ENCODE results near the gene YOD1. TPM values are rescaled to one million over a fixed set of nuclear protein-coding genes. Genes with fewer than 3 reads are reported as not detected.

Gene YOD1
- total and polyA plus RNA-seq, 2 donors (not counting 3 experiments of a cell fraction or from before 2014, with no cell fraction given), result 1.2 to 5.9 TPM

DNA sequence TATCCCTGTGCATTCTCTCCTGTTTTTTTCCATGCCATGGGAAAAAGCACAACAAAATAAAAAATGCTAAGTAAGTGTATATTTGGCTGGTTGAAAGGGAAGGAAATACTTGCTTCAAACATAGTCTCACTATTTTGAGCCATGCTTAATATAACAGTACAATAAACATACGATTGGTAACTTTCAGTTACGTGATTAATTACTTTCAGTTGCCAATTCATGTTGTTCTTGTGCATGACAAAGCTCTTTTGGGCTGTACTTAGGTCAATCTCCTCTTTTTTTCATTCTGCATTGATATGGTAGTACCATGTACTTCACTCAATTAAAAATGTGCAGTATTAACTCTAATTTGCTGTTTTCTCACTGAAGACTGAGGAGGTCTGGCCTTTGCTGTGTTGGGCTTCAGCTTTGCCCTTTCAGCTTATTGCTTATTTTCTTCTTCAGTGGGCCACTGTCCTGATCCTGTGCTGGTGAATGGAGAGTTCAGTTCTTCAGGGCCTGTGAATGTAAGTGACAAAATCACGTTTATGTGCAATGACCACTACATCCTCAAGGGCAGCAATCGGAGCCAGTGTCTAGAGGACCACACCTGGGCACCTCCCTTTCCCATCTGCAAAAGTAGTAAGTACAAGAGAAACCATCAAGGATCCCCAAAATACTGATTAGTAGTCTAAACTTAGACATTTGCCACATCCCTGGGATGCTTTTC is 40.3 kb upstream of the YOD1 start:
- H3K9me3 ChIP-seq (replicated peaks; ENCODE audit: control insufficient read depth, insufficient read depth, low read length), result no peaks in the 10 kb centered on the region
- POLR2A ChIA-PET, result no interaction called here
- H4K20me1 ChIP-seq (replicated peaks; ENCODE audit: control insufficient read depth, extremely low read depth, insufficient read depth, low read length), result no peaks in the 10 kb centered on the region
- no peak overlapping the region for H3K4me3 ChIP-seq (replicated peaks in 1 of 3; ENCODE audit: insufficient read depth in 1 of 3, low read depth in 1 of 3, low read length in 3 of 3)
- dilution Hi-C loops (cut with MboI; ENCODE audit: extremely low pct_ligation_motif_present, low sequenced_read_pairs) (no loop called here), intact Hi-C loops (cut with micrococcal nuclease) (no loop called here)
- no peaks in the 10 kb centered on the region for H3K79me2 ChIP-seq (ENCODE audit: control insufficient read depth, insufficient read depth, low read length)
- H3K4me1 ChIP-seq (ENCODE audit: control insufficient read depth, extremely low read depth, insufficient read depth, low read length), result no peaks in the 10 kb centered on the region
- H3K9me1 ChIP-seq (replicated peaks; ENCODE audit: control insufficient read depth, extremely low read depth, insufficient read depth, low read length), result no peaks in the 10 kb centered on the region
- BruUV-seq (replicated peaks), result no TSS peak
- CTCF ChIA-PET, result interaction anchor here (1.2 to 4.7 kb wide), 3 partner anchors 192 to 314 kb away, joined by 3 to 18 read pairs (median 4); no protein-coding TSS in a partner anchor
- no peaks in the 10 kb centered on the region for H3K36me3 ChIP-seq (ENCODE audit: control insufficient read depth in 2 of 2, extremely low read depth in 1 of 2, insufficient read depth in 2 of 2, low read length in 2 of 2)
- H3K27ac ChIP-seq (ENCODE audit: insufficient read depth, low read depth, low read length), result no peak overlapping the region
- FAIRE-seq (no peak), DNase-seq (ENCODE audit: low read depth, low spot score) (no peak)
- H3K27me3 ChIP-seq (ENCODE audit: control insufficient read depth in 2 of 2, insufficient read depth in 2 of 2, low read length in 2 of 2), result peaks cover 0 to under 1% of the 10 kb centered on the region in 2 experiments
- no peak overlapping the region for H3K4me2 ChIP-seq (ENCODE audit: insufficient read depth, low read length)
- no peak overlapping the region for H3K9ac ChIP-seq (replicated peaks; ENCODE audit: extremely low read depth, insufficient read depth, low read length)
- TF ChIP-seq, protein P1, sequence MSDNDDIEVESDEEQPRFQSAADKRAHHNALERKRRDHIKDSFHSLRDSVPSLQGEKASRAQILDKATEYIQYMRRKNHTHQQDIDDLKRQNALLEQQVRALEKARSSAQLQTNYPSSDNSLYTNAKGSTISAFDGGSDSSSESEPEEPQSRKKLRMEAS (IDR thresholded peaks at IDR 0.05; ENCODE audit: insufficient read depth, insufficient read length), result no peak
- TF ChIP-seq JUN (IDR thresholded peaks at IDR 0.05; ENCODE audit: borderline replicate concordance, insufficient read depth, insufficient read length, low read depth) (no peak), POLR2A (IDR thresholded peaks at IDR 0.05; ENCODE audit: low read depth, low read length) (no peak), MYC (IDR thresholded peaks at IDR 0.05; ENCODE audit: low read depth, low read length) (no peak), FOS (IDR thresholded peaks at IDR 0.05; ENCODE audit: borderline replicate concordance, insufficient read depth, low read length) (no peak), POLR2AphosphoS5 (IDR thresholded peaks at IDR 0.05; ENCODE audit: insufficient read depth, low read depth, low read length) (no peak), EZH2 (IDR thresholded peaks at IDR 0.05; ENCODE audit: borderline replicate concordance, low read depth, low read length, severe bottlenecking) (no peak)
- TF ChIP-seq, protein P2, sequence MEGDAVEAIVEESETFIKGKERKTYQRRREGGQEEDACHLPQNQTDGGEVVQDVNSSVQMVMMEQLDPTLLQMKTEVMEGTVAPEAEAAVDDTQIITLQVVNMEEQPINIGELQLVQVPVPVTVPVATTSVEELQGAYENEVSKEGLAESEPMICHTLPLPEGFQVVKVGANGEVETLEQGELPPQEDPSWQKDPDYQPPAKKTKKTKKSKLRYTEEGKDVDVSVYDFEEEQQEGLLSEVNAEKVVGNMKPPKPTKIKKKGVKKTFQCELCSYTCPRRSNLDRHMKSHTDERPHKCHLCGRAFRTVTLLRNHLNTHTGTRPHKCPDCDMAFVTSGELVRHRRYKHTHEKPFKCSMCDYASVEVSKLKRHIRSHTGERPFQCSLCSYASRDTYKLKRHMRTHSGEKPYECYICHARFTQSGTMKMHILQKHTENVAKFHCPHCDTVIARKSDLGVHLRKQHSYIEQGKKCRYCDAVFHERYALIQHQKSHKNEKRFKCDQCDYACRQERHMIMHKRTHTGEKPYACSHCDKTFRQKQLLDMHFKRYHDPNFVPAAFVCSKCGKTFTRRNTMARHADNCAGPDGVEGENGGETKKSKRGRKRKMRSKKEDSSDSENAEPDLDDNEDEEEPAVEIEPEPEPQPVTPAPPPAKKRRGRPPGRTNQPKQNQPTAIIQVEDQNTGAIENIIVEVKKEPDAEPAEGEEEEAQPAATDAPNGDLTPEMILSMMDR (IDR thresholded peaks at IDR 0.05; ENCODE audit: extremely low read depth in 1 of 2, insufficient read depth in 1 of 2, low read depth in 1 of 2, low read length in 2 of 2), result no peak
- no peak overlapping the region for H2AFZ ChIP-seq (ENCODE audit: low read depth, low read length)
